KMS-11 (cell line): ENCODE data around the gene SMAD7.

ENCODE experiments used
- H2AFZ ChIP-seq: fragments of 200-600 bp; sonication (generic); 2 replicates; pipeline ENCODE4 v1.6.1; 2016; ENCODE audit warnings: antibody characterized with exemption, mixed run types, low read depth
- H3K27ac ChIP-seq: fragments of 200-600 bp; sonication (generic); 2 replicates; pipeline ENCODE4 v1.6.1; 2016; ENCODE audit warnings: mild to moderate bottlenecking, mixed run types
- H3K27me3 ChIP-seq: fragments of 200-600 bp; sonication (generic); 2 replicates; pipeline ENCODE4 v1.6.1; 2017; ENCODE audit warnings: mild to moderate bottlenecking, low read depth, mixed run types, moderate library complexity; ENCODE audit not compliant: insufficient read depth
- H3K36me3 ChIP-seq: fragments of 200-600 bp; sonication (generic); 2 replicates; pipeline ENCODE4 v1.6.1; 2017; ENCODE audit warnings: mild to moderate bottlenecking, mixed run types; ENCODE audit not compliant: insufficient read depth
- H3K4me1 ChIP-seq: fragments of 200-600 bp; sonication (generic); 2 replicates; pipeline ENCODE4 v1.6.1; 2016; ENCODE audit warnings: mild to moderate bottlenecking, low read depth, mixed run types; ENCODE audit not compliant: poor library complexity, severe bottlenecking
- H3K4me2 ChIP-seq: fragments of 200-600 bp; sonication (generic); 2 replicates; pipeline ENCODE4 v1.7.0; 2016; ENCODE audit warnings: mild to moderate bottlenecking, mixed run types
- H3K4me3 ChIP-seq: fragments of 200-600 bp; sonication (generic); IDR thresholded peaks from 2 replicates; pipeline ENCODE4 v1.6.1; 2017; ENCODE audit warnings: low read depth, low read length, mixed read lengths; ENCODE audit not compliant: insufficient read depth
- H3K79me2 ChIP-seq: fragments of 200-600 bp; sonication (generic); 2 replicates; pipeline ENCODE4 v1.6.1; 2016; ENCODE audit warnings: low read depth, mixed run types; ENCODE audit not compliant: insufficient read depth
- H3K9ac ChIP-seq: fragments of 200-600 bp; sonication (generic); 2 replicates; pipeline ENCODE4 v1.6.1; 2016; ENCODE audit warnings: mild to moderate bottlenecking, mixed run types
- H4K20me1 ChIP-seq: fragments of 200-600 bp; sonication (generic); 2 replicates; pipeline ENCODE4 v1.6.1; 2016; ENCODE audit warnings: mild to moderate bottlenecking, mixed run types; ENCODE audit not compliant: insufficient read depth
- CTCF ChIP-seq: fragments of 200-600 bp; sonication (generic); conservative IDR thresholded peaks from 2 replicates; pipeline ENCODE4 v1.6.1; 2017; ENCODE audit warnings: low read depth, mild to moderate bottlenecking, antibody characterized with exemption, low read length, moderate library complexity, mixed read lengths

The SMAD7 gene

GRCh38 chr18:48892146-48892855, 58.5 kb downstream of the SMAD7 start:
- no peak overlapping the region for H2AFZ ChIP-seq
- H3K4me3 ChIP-seq, result no peak overlapping the region
- H3K4me1 ChIP-seq, result peaks cover 21% of the 10 kb centered on the region
- H3K27ac ChIP-seq, result no peak overlapping the region
- H3K9ac ChIP-seq, result no peak overlapping the region
- H3K4me2 ChIP-seq, result no peak overlapping the region
- no peaks in the 10 kb centered on the region for H3K27me3 ChIP-seq
- H4K20me1 ChIP-seq, result no peaks in the 10 kb centered on the region
- no peak for TF ChIP-seq CTCF
- no peaks in the 10 kb centered on the region for H3K36me3 ChIP-seq
- no peaks in the 10 kb centered on the region for H3K79me2 ChIP-seq

GRCh38 chr18:48891721-48892120, 59.0 kb downstream of the SMAD7 start:
- H3K4me3 ChIP-seq, result no peak overlapping the region
- H2AFZ ChIP-seq, result no peak overlapping the region
- H3K36me3 ChIP-seq, result no peaks in the 10 kb centered on the region
- no peak overlapping the region for H3K4me2 ChIP-seq
- no peaks in the 10 kb centered on the region for H4K20me1 ChIP-seq
- H3K27me3 ChIP-seq, result no peaks in the 10 kb centered on the region
- TF ChIP-seq CTCF, result no peak
- H3K79me2 ChIP-seq, result no peaks in the 10 kb centered on the region
- H3K4me1 ChIP-seq, result peaks cover 15% of the 10 kb centered on the region
- H3K9ac ChIP-seq, result no peak overlapping the region
- H3K27ac ChIP-seq, result no peak overlapping the region

- H3K79me2 ChIP-seq, result no peaks in the 10 kb centered on the region
- no peaks in the 10 kb centered on the region for H3K36me3 ChIP-seq
- no peaks in the 10 kb centered on the region for H4K20me1 ChIP-seq
- H3K27me3 ChIP-seq, result no peaks in the 10 kb centered on the region
- H3K4me2 ChIP-seq, result no peak overlapping the region
- no peak overlapping the region for H3K9ac ChIP-seq
- no peak overlapping the region for H3K4me3 ChIP-seq
- no peak overlapping the region for H2AFZ ChIP-seq
- H3K4me1 ChIP-seq, result peaks cover 7% of the 10 kb centered on the region
- TF ChIP-seq CTCF, result no peak
- no peak overlapping the region for H3K27ac ChIP-seq
Measured at GRCh38 chr18:48889981-48890762, 60.6 kb downstream of the SMAD7 start.

GRCh38 chr18:48889115-48889941, 61.4 kb downstream of the SMAD7 start:
- peaks cover 7% of the 10 kb centered on the region for H3K4me1 ChIP-seq
- H3K36me3 ChIP-seq, result no peaks in the 10 kb centered on the region
- no peaks in the 10 kb centered on the region for H4K20me1 ChIP-seq
- no peak overlapping the region for H3K27ac ChIP-seq
- H3K4me3 ChIP-seq, result no peak overlapping the region
- TF ChIP-seq CTCF, result no peak
- no peaks in the 10 kb centered on the region for H3K79me2 ChIP-seq
- no peak overlapping the region for H2AFZ ChIP-seq
- no peak overlapping the region for H3K9ac ChIP-seq
- no peak overlapping the region for H3K4me2 ChIP-seq
- no peaks in the 10 kb centered on the region for H3K27me3 ChIP-seq
